HEK293 (cell line): ENCODE results near the gene REEP6.

Source experiments
- MZF1 ChIP-seq: fragments of 450-650 bp; formaldehyde crosslinking; IDR thresholded peaks from 2 replicates; pipeline ENCODE4 v1.5.1; 2017; ENCODE audit warnings: missing biosample characterization, missing genetic modification characterization, borderline replicate concordance
- RBAK ChIP-seq: fragments of 450-650 bp; formaldehyde crosslinking; IDR thresholded peaks from 2 replicates; pipeline ENCODE4 v1.5.1; 2016; ENCODE audit warnings: missing biosample characterization, missing genetic modification characterization
- REPIN1 ChIP-seq: fragments of 450-650 bp; formaldehyde crosslinking; IDR thresholded peaks from 2 replicates; pipeline ENCODE4 v1.5.1; 2017; ENCODE audit warnings: missing biosample characterization, missing genetic modification characterization, low read depth
- SALL2 ChIP-seq: fragments of 450-650 bp; formaldehyde crosslinking; IDR thresholded peaks from 2 replicates; pipeline ENCODE4 v1.5.0; 2017; ENCODE audit warnings: missing biosample characterization, mild to moderate bottlenecking, missing genetic modification characterization, borderline replicate concordance
- SP3 ChIP-seq: fragments of 450-650 bp; formaldehyde crosslinking; IDR thresholded peaks from 2 replicates; pipeline ENCODE4 v1.5.1; 2016; ENCODE audit warnings: missing biosample characterization, missing genetic modification characterization
- TRIM28 ChIP-seq: IDR thresholded peaks from 2 replicates; pipeline ENCODE4 v1.6.1; 2011; ENCODE audit warnings: low read length, control low read depth, borderline replicate concordance
- ZBTB8A ChIP-seq: fragments of 450-650 bp; formaldehyde crosslinking; IDR thresholded peaks from 2 replicates; pipeline ENCODE4 v1.5.1; 2016; ENCODE audit warnings: missing biosample characterization, missing genetic modification characterization
- ZFP37 ChIP-seq: fragments of 450-650 bp; formaldehyde crosslinking; IDR thresholded peaks from 2 replicates; pipeline ENCODE4 v1.5.1; 2016; ENCODE audit warnings: missing biosample characterization, missing genetic modification characterization
- ZFP69B ChIP-seq: fragments of 450-650 bp; formaldehyde crosslinking; IDR thresholded peaks from 2 replicates; pipeline ENCODE4 v1.5.1; 2016; ENCODE audit warnings: missing biosample characterization, missing genetic modification characterization
- ZNF10 ChIP-seq: fragments of 450-650 bp; formaldehyde crosslinking; IDR thresholded peaks from 2 replicates; pipeline ENCODE4 v1.5.1; 2017; ENCODE audit warnings: missing biosample characterization, missing genetic modification characterization
- ZNF169 ChIP-seq: fragments of 450-650 bp; formaldehyde crosslinking; IDR thresholded peaks from 2 replicates; pipeline ENCODE4 v1.5.1; 2016; ENCODE audit warnings: missing biosample characterization, missing genetic modification characterization
- ZNF2 ChIP-seq: fragments of 450-650 bp; formaldehyde crosslinking; IDR thresholded peaks from 2 replicates; pipeline ENCODE4 v1.5.1; 2016; ENCODE audit warnings: missing biosample characterization, missing genetic modification characterization
- ZNF23 ChIP-seq: fragments of 450-650 bp; formaldehyde crosslinking; IDR thresholded peaks from 2 replicates; pipeline ENCODE4 v1.5.1; 2016; ENCODE audit warnings: missing biosample characterization, missing genetic modification characterization, borderline replicate concordance
- ZNF335 ChIP-seq: fragments of 450-650 bp; formaldehyde crosslinking; conservative IDR thresholded peaks from 2 replicates; pipeline ENCODE4 v1.5.1; 2016; ENCODE audit warnings: missing biosample characterization, missing genetic modification characterization
- ZNF394 ChIP-seq: fragments of 450-650 bp; formaldehyde crosslinking; IDR thresholded peaks from 2 replicates; pipeline ENCODE4 v1.5.1; 2016; ENCODE audit warnings: missing biosample characterization, missing genetic modification characterization, mild to moderate bottlenecking, moderate library complexity, borderline replicate concordance
- ZNF426 ChIP-seq: fragments of 450-650 bp; formaldehyde crosslinking; IDR thresholded peaks from 2 replicates; pipeline ENCODE4 v1.5.1; 2017; ENCODE audit warnings: missing biosample characterization, missing genetic modification characterization, mild to moderate bottlenecking, inconsistent platforms, moderate library complexity
- ZNF501 ChIP-seq: fragments of 450-650 bp; formaldehyde crosslinking; IDR thresholded peaks from 2 replicates; pipeline ENCODE4 v1.5.1; 2016; ENCODE audit warnings: missing biosample characterization, missing genetic modification characterization
- ZNF514 ChIP-seq: fragments of 450-650 bp; formaldehyde crosslinking; IDR thresholded peaks from 2 replicates; pipeline ENCODE4 v1.5.1; 2016; ENCODE audit warnings: missing biosample characterization, missing genetic modification characterization
- ZNF639 ChIP-seq: fragments of 450-650 bp; formaldehyde crosslinking; IDR thresholded peaks from 2 replicates; pipeline ENCODE4 v1.5.1; 2016; ENCODE audit warnings: missing biosample characterization, missing genetic modification characterization
- ZNF670 ChIP-seq: fragments of 450-650 bp; formaldehyde crosslinking; IDR thresholded peaks from 2 replicates; pipeline ENCODE4 v1.5.1; 2016; ENCODE audit warnings: missing biosample characterization, missing genetic modification characterization, low read depth
- ZNF777 ChIP-seq: fragments of 450-650 bp; formaldehyde crosslinking; IDR thresholded peaks from 2 replicates; pipeline ENCODE4 v1.5.1; 2017; ENCODE audit warnings: missing biosample characterization, missing genetic modification characterization, borderline replicate concordance
- ZNF785 ChIP-seq: fragments of 450-650 bp; formaldehyde crosslinking; IDR thresholded peaks from 2 replicates; pipeline ENCODE4 v1.5.1; 2016; ENCODE audit warnings: missing biosample characterization, missing genetic modification characterization
- ZNF791 ChIP-seq: fragments of 450-650 bp; formaldehyde crosslinking; IDR thresholded peaks from 2 replicates; pipeline ENCODE4 v1.5.1; 2016; ENCODE audit warnings: missing biosample characterization, missing genetic modification characterization
- ZSCAN23 ChIP-seq: fragments of 450-650 bp; formaldehyde crosslinking; IDR thresholded peaks from 2 replicates; pipeline ENCODE4 v1.5.1; 2016; ENCODE audit warnings: missing biosample characterization, missing genetic modification characterization
- TF ChIP-seq, protein P1 (sequence below): fragments of 450-650 bp; formaldehyde crosslinking; IDR thresholded peaks from 2 replicates; pipeline ENCODE4 v1.5.1; 2016; ENCODE audit warnings: missing biosample characterization, missing genetic modification characterization
- TF ChIP-seq, protein P2 (sequence below): fragments of 450-650 bp; formaldehyde crosslinking; IDR thresholded peaks from 2 replicates; pipeline ENCODE4 v1.5.1; 2016; ENCODE audit warnings: missing biosample characterization, missing genetic modification characterization
- TF ChIP-seq, protein P3 (sequence below): fragments of 450-650 bp; formaldehyde crosslinking; IDR thresholded peaks from 2 replicates; pipeline ENCODE4 v1.5.1; 2016; ENCODE audit warnings: missing biosample characterization, missing genetic modification characterization
- TF ChIP-seq, protein P4 (sequence below): fragments of 450-650 bp; formaldehyde crosslinking; IDR thresholded peaks from 2 replicates; pipeline ENCODE4 v1.5.1; 2017; ENCODE audit warnings: missing biosample characterization, missing genetic modification characterization

Gene REEP6

DNA sequence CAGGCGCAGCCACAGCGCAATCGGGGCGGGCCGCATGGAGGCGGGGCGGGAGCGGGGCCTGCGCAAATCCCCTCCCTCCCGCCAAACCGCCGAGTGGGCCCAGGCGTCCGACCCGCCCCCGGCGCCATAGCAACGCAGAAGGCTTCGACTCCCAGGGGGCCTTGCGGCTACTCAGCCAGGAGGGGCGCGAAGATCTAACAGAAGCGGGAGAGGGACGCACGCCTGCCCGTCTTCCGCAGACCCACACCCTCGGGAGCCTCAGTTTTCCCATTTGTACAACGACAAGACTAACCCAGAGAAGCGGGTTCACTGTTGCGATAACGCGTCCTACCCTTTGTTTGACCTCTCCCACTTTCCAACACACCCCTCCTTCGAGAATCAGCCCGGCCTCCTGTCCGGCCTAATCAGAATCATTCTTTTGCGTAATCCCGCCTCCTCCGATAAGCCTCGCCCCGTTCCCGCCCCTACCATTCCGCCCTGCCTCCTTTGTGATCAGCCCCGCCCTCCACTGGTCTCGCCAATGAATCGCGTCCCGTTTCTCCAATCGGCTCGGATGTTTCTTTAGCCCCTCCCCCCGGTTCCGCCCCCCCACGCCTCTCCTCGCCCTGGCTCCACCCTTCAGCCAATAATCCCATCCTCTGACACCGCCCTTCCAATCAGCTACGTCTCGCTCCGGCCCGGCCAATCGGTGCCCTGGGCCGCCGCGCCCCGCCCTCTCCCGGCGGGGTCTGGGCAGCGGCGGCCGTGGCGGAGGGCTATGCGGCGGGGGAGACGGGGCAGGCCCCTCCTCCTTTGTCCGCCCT, 469 bp upstream of the REEP6 start, which contains the start of gene PCSK4 (continued):
- TF ChIP-seq ZNF791 (tag by site-specific recombination) = no peak
- TF ChIP-seq ZNF785 = no peak
- TF ChIP-seq ZNF670 (tag by site-specific recombination) = no peak
- peak; percentile 99 for TF ChIP-seq ZFP69B (tag by site-specific recombination)
- TF ChIP-seq REPIN1 = no peak
- peak; percentile 89; the same call in 1 of the 2 replicates for TF ChIP-seq ZNF10 (tag by site-specific recombination)
- TF ChIP-seq SALL2 (tag by site-specific recombination) = no peak
- TF ChIP-seq ZNF501 (tag by site-specific recombination) = no peak; the same call in 1 of the 2 replicates
- TF ChIP-seq ZNF514 (tag by site-specific recombination) = no peak
- TF ChIP-seq, protein P1, sequence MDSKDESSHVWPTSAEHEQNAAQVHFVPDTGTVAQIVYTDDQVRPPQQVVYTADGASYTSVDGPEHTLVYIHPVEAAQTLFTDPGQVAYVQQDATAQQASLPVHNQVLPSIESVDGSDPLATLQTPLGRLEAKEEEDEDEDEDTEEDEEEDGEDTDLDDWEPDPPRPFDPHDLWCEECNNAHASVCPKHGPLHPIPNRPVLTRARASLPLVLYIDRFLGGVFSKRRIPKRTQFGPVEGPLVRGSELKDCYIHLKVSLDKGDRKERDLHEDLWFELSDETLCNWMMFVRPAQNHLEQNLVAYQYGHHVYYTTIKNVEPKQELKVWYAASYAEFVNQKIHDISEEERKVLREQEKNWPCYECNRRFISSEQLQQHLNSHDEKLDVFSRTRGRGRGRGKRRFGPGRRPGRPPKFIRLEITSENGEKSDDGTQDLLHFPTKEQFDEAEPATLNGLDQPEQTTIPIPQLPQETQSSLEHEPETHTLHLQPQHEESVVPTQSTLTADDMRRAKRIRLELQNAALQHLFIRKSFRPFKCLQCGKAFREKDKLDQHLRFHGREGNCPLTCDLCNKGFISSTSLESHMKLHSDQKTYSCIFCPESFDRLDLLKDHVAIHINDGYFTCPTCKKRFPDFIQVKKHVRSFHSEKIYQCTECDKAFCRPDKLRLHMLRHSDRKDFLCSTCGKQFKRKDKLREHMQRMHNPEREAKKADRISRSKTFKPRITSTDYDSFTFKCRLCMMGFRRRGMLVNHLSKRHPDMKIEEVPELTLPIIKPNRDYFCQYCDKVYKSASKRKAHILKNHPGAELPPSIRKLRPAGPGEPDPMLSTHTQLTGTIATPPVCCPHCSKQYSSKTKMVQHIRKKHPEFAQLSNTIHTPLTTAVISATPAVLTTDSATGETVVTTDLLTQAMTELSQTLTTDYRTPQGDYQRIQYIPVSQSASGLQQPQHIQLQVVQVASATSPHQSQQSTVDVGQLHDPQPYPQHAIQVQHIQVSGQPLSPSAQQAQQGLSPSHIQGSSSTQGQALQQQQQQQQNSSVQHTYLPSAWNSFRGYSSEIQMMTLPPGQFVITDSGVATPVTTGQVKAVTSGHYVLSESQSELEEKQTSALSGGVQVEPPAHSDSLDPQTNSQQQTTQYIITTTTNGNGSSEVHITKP (tag by site-specific recombination) = peak; percentile 100
- TF ChIP-seq MZF1 (tag by site-specific recombination) = no peak
- TF ChIP-seq ZNF639 (tag by site-specific recombination) = peak; percentile 70; the same call in 1 of the 2 replicates
- TF ChIP-seq, protein P2, sequence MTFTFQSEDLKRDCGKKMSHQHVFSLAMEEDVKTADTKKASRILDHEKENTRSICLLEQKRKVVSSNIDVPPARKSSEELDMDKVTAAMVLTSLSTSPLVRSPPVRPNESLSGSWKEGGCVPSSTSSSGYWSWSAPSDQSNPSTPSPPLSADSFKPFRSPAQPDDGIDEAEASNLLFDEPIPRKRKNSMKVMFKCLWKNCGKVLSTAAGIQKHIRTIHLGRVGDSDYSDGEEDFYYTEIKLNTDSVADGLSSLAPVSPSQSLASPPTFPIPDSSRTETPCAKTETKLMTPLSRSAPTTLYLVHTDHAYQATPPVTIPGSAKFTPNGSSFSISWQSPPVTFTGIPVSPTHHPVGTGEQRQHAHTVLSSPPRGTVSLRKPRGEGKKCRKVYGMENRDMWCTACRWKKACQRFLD (tag by site-specific recombination) = no peak
- TF ChIP-seq, protein P3, sequence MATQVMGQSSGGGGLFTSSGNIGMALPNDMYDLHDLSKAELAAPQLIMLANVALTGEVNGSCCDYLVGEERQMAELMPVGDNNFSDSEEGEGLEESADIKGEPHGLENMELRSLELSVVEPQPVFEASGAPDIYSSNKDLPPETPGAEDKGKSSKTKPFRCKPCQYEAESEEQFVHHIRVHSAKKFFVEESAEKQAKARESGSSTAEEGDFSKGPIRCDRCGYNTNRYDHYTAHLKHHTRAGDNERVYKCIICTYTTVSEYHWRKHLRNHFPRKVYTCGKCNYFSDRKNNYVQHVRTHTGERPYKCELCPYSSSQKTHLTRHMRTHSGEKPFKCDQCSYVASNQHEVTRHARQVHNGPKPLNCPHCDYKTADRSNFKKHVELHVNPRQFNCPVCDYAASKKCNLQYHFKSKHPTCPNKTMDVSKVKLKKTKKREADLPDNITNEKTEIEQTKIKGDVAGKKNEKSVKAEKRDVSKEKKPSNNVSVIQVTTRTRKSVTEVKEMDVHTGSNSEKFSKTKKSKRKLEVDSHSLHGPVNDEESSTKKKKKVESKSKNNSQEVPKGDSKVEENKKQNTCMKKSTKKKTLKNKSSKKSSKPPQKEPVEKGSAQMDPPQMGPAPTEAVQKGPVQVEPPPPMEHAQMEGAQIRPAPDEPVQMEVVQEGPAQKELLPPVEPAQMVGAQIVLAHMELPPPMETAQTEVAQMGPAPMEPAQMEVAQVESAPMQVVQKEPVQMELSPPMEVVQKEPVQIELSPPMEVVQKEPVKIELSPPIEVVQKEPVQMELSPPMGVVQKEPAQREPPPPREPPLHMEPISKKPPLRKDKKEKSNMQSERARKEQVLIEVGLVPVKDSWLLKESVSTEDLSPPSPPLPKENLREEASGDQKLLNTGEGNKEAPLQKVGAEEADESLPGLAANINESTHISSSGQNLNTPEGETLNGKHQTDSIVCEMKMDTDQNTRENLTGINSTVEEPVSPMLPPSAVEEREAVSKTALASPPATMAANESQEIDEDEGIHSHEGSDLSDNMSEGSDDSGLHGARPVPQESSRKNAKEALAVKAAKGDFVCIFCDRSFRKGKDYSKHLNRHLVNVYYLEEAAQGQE = no peak
- no peak; the same call in none of the 2 replicates for TF ChIP-seq ZBTB8A
- no peak for TF ChIP-seq TRIM28
- no peak for TF ChIP-seq RBAK
- no peak for TF ChIP-seq ZFP37 (tag by site-specific recombination)
- TF ChIP-seq ZNF2 (tag by site-specific recombination) = no peak
- no peak for TF ChIP-seq ZNF169 (tag by site-specific recombination)
- TF ChIP-seq, protein P4, sequence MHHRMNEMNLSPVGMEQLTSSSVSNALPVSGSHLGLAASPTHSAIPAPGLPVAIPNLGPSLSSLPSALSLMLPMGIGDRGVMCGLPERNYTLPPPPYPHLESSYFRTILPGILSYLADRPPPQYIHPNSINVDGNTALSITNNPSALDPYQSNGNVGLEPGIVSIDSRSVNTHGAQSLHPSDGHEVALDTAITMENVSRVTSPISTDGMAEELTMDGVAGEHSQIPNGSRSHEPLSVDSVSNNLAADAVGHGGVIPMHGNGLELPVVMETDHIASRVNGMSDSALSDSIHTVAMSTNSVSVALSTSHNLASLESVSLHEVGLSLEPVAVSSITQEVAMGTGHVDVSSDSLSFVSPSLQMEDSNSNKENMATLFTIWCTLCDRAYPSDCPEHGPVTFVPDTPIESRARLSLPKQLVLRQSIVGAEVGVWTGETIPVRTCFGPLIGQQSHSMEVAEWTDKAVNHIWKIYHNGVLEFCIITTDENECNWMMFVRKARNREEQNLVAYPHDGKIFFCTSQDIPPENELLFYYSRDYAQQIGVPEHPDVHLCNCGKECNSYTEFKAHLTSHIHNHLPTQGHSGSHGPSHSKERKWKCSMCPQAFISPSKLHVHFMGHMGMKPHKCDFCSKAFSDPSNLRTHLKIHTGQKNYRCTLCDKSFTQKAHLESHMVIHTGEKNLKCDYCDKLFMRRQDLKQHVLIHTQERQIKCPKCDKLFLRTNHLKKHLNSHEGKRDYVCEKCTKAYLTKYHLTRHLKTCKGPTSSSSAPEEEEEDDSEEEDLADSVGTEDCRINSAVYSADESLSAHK (tag by site-specific recombination) = no peak
- peak; percentile 95 for TF ChIP-seq ZNF335 (tag by site-specific recombination)
- TF ChIP-seq ZNF394 (tag by site-specific recombination) = no peak; the same call in 1 of the 2 replicates
- TF ChIP-seq ZNF777 (tag by site-specific recombination) = no peak
- no peak for TF ChIP-seq ZNF23
- peak; percentile 19; the same call in 1 of the 2 replicates for TF ChIP-seq ZSCAN23 (tag by site-specific recombination)
- peak; percentile 100 for TF ChIP-seq SP3 (tag by site-specific recombination)
- no peak for TF ChIP-seq ZNF426 (tag by site-specific recombination)
